Tibial nerve (tissue), 4 donors: ENCODE results near the gene E2F6. TPM values are rescaled to one million over a fixed set of nuclear protein-coding genes. Genes with fewer than 3 reads are reported as not detected.

ENCODE experiments used
- DNase-seq, 2 donors: peaks; one replicate each; pipeline ENCODE4 v3.0.0-alpha.2; 2019; ENCODE audit warnings: low spot score in 2 of 2
- H3K27ac ChIP-seq, 4 donors: fragments of 200-600 bp; sonication (generic) in 3 of 4; one replicate each; pipeline ENCODE4 v1.5.1; 2017 to 2019; ENCODE audit warnings: mild to moderate bottlenecking in 1 of 4
- H3K27me3 ChIP-seq, 2 donors: fragments of 200-600 bp; sonication (generic) in 1 of 2; one replicate each; pipeline versions ENCODE4 v1.5.1 to v1.6.0; 2017 to 2019
- H3K36me3 ChIP-seq, 3 donors: fragments of 200-600 bp; sonication (generic); one replicate each; pipeline ENCODE4 v1.5.1; 2018 to 2019
- H3K4me1 ChIP-seq, 4 donors: fragments of 200-600 bp; sonication (generic) in 3 of 4; one replicate each; pipeline ENCODE4 v1.5.1; 2017 to 2019
- H3K4me3 ChIP-seq, 4 donors: fragments of 200-600 bp; sonication (generic) in 3 of 4; one replicate each; pipeline ENCODE4 v1.5.1; 2017 to 2019; ENCODE audit warnings: mild to moderate bottlenecking in 1 of 4, moderate library complexity in 1 of 4
- H3K9me3 ChIP-seq, 4 donors: fragments of 200-600 bp; sonication (generic) in 3 of 4; one replicate each; pipeline ENCODE4 v1.5.1; 2017 to 2019
- CTCF ChIP-seq, 5 experiments: fragments of 200-600 bp in 3 of 5; fragments of 450-650 bp in 2 of 5; sonication (generic) in 3 of 5; IDR thresholded peaks; one replicate each; pipeline ENCODE4 v1.5.1; 2016 to 2019; ENCODE audit warnings: antibody characterized with exemption in 5 of 5, mild to moderate bottlenecking in 3 of 5, moderate library complexity in 2 of 5
- EP300 ChIP-seq, 2 donors: sonication (generic); formaldehyde crosslinking; IDR thresholded peaks; one replicate each; pipeline ENCODE4 v1.6.1; 2017; ENCODE audit warnings: antibody characterized with exemption in 2 of 2, mild to moderate bottlenecking in 1 of 2
- POLR2A ChIP-seq, 2 donors: fragments of 450-650 bp; IDR thresholded peaks; one replicate each; pipeline ENCODE4 v1.6.1; 2017; ENCODE audit warnings: antibody characterized with exemption in 2 of 2, mild to moderate bottlenecking in 2 of 2, moderate library complexity in 2 of 2
- WGBS, 2 donors: methylation state at CpG; one replicate each; pipeline ENCODE4 v1.1.5; 2018; 5-methylcytosine and 5-hydroxymethylcytosine counted together
- total RNA-seq, 4 donors: library from RNA; depleted of rRNA; stranded (reverse); fragments of >200 nt; gene quantifications; one replicate each; pipeline ENCODE4 v1.1.0, GENCODE V29; 2016

Gene E2F6
- total RNA-seq, 4 donors from 2014 or later = 10.9 to 16.5 (median 13.8) TPM

GRCh38 chr2:11499081-11499743 lies 33.3 kb upstream of the E2F6 start:
- Histone ChIP-seq H3K27me3 (no peaks in the 10 kb centered on the region), H3K36me3 (no peaks in the 10 kb centered on the region), H3K9me3 (peaks cover 0 to 8% (median 0%) of the 10 kb centered on the region in 4 donors), H3K4me3 (no peak overlapping the region), H3K4me1 (peaks cover 0 to 32% (median 15%) of the 10 kb centered on the region in 4 donors), H3K27ac (peak overlapping the region; percentile 23 to 79 (median 60))
- DNase-seq = no peak
- TF ChIP-seq POLR2A (IDR thresholded peaks at IDR 0.05) = no peak
- peak in 1 of 2 donors; percentile 4 for TF ChIP-seq EP300 (IDR thresholded peaks at IDR 0.05)
- 17 to 37% methylated on average over 4 of the region's 4 CpGs for WGBS, 2 donors

- WGBS, 2 donors = 18 to 30% methylated on average over 9 of the region's 9 CpGs
- Histone ChIP-seq H3K27ac (peak overlapping the region; percentile 23 to 79 (median 60)), H3K9me3 (peaks cover 0 to 7% (median 0%) of the 10 kb centered on the region in 4 donors), H3K27me3 (no peaks in the 10 kb centered on the region), H3K36me3 (no peaks in the 10 kb centered on the region), H3K4me3 (peak overlapping the region in 1 of 4 donors; percentile 1), H3K4me1 (peaks cover 0 to 32% (median 15%) of the 10 kb centered on the region in 4 donors)
- DNase-seq = peak; percentile 49 to 64
- TF ChIP-seq POLR2A (IDR thresholded peaks at IDR 0.05) (no peak), EP300 (IDR thresholded peaks at IDR 0.05) (peak in 1 of 2 donors; percentile 76), CTCF (IDR thresholded peaks at IDR 0.05) (peak in 1 of 5 experiments; percentile 32)
Observed at GRCh38 chr2:11498543-11499034, 32.6 kb upstream of the E2F6 start.

- Histone ChIP-seq H3K9me3 (no peaks in the 10 kb centered on the region), H3K4me1 (peaks cover 0 to 38% (median 15%) of the 10 kb centered on the region in 4 donors), H3K4me3 (no peak overlapping the region), H3K27me3 (no peaks in the 10 kb centered on the region), H3K27ac (no peak overlapping the region), H3K36me3 (no peaks in the 10 kb centered on the region)
- no peak for DNase-seq
- TF ChIP-seq EP300 (IDR thresholded peaks at IDR 0.05) (no peak), POLR2A (IDR thresholded peaks at IDR 0.05) (no peak), CTCF (IDR thresholded peaks at IDR 0.05) (no peak)
- 61 to 70% methylated on average over 30 of the region's 30 CpGs for WGBS, 2 donors
Observed at GRCh38 chr2:11495844-11496681, 30.1 kb upstream of the E2F6 start.

- no peak for DNase-seq
- no peak overlapping the region for H3K4me3 ChIP-seq
Observed at GRCh38 chr2:11494310-11494709, 28.3 kb upstream of the E2F6 start.

More at GRCh38 chr2:11494310-11494709, 28.3 kb upstream of the E2F6 start:
- Histone ChIP-seq H3K9me3 (no peaks in the 10 kb centered on the region), H3K4me1 (peaks cover 0 to 32% (median 10%) of the 10 kb centered on the region in 4 donors), H3K27me3 (no peaks in the 10 kb centered on the region), H3K27ac (no peak overlapping the region), H3K36me3 (no peaks in the 10 kb centered on the region)
- TF ChIP-seq POLR2A (IDR thresholded peaks at IDR 0.05) (no peak), CTCF (IDR thresholded peaks at IDR 0.05) (no peak), EP300 (IDR thresholded peaks at IDR 0.05) (no peak)
- WGBS, 2 donors = 92 to 94% methylated on average over 2 of the region's 2 CpGs
